ENCODE measurements around the gene GMDS.
A peak's percentile ranks its signal among the peaks of the same experiment; 100 is the strongest.

Gene GMDS

GRCh38 chr6:2117447-2117846 is 128.0 kb downstream of the GMDS start:
- DNase-seq (ENCODE audit: low read depth): no peak

GRCh38 chr6:2116496-2116895 is 128.9 kb downstream of the GMDS start:
- no peak for TF ChIP-seq CTCF (IDR thresholded peaks at IDR 0.05; ENCODE audit: insufficient read depth, low read depth, low read length, missing control alignments)
- no peak for DNase-seq (ENCODE audit: low read depth)

More at GRCh38 chr6:2117447-2117846, 128.0 kb downstream of the GMDS start:
- no peak for TF ChIP-seq CTCF (IDR thresholded peaks at IDR 0.05; ENCODE audit: insufficient read depth, low read depth, low read length, missing control alignments)
- no peak overlapping the region for H3K4me3 ChIP-seq (ENCODE audit: low read depth, low read length)

DNA sequence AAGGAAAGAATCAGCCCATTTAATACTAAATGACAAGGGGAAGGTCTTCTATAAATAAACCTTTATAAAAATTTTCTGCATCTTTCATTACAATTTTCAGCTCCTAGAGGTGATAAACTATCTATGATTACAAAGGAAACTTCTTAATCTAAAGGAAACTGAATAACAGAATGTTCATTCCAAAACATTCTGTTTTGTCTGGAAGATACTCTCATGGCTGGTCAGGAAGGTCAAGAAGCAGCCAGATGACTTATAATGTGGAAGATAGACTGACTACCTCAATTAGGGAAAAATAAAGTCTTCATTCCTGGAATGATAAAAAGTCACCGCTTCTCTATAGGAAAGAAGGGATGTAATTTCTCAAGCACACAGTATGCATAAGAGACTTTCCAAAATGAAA is 131.3 kb downstream of the GMDS start:
- no peak overlapping the region for H3K4me3 ChIP-seq (ENCODE audit: low read depth, low read length)
- no peak for TF ChIP-seq CTCF (IDR thresholded peaks at IDR 0.05; ENCODE audit: insufficient read depth, low read depth, low read length, missing control alignments)
- no peak for DNase-seq (ENCODE audit: low read depth)

More at GRCh38 chr6:2116496-2116895, 128.9 kb downstream of the GMDS start:
- H3K4me3 ChIP-seq (ENCODE audit: low read depth, low read length): no peak overlapping the region

GRCh38 chr6:2111162-2111677 is 134.2 kb downstream of the GMDS start:
- TF ChIP-seq CTCF (IDR thresholded peaks at IDR 0.05; ENCODE audit: insufficient read depth, low read depth, low read length, missing control alignments): no peak
- H3K4me3 ChIP-seq (ENCODE audit: low read depth, low read length): peak overlapping the region; percentile 52
- peak; percentile 51 for DNase-seq (ENCODE audit: low read depth)

- peak overlapping the region; percentile 52 for H3K4me3 ChIP-seq (ENCODE audit: low read depth, low read length)
- TF ChIP-seq CTCF (IDR thresholded peaks at IDR 0.05; ENCODE audit: insufficient read depth, low read depth, low read length, missing control alignments): no peak
- peak; percentile 50 for DNase-seq (ENCODE audit: low read depth)
Measured at GRCh38 chr6:2110504-2110903, 134.9 kb downstream of the GMDS start.

GRCh38 chr6:2109796-2110195 is 135.6 kb downstream of the GMDS start:
- no peak overlapping the region for H3K4me3 ChIP-seq (ENCODE audit: low read depth, low read length)
- no peak for DNase-seq (ENCODE audit: low read depth)
- no peak for TF ChIP-seq CTCF (IDR thresholded peaks at IDR 0.05; ENCODE audit: insufficient read depth, low read depth, low read length, missing control alignments)

- H3K4me3 ChIP-seq (ENCODE audit: low read depth, low read length): no peak overlapping the region
- no peak for TF ChIP-seq CTCF (IDR thresholded peaks at IDR 0.05; ENCODE audit: insufficient read depth, low read depth, low read length, missing control alignments)
- DNase-seq (ENCODE audit: low read depth): no peak
Measured at GRCh38 chr6:2108700-2109306, 136.6 kb downstream of the GMDS start.
